ENCODE results near the gene PICK1.
"Not testable (repeated sequence)": the region's sequence is repeated elsewhere in the genome, so short reads cannot be mapped to it uniquely, and the experiment has no call there.

PICK1 gene

GRCh38 chr22:38097058-38097457, 39.9 kb downstream of the PICK1 start:
- no peak for DNase-seq

- DNase-seq: peak; percentile 34
These were observed 40.6 kb downstream of the PICK1 start for GRCh38 chr22:38097557-38098409.

- peak; percentile 64 for DNase-seq
These were observed 41.4 kb downstream of the PICK1 start for GRCh38 chr22:38098410-38099249.

GRCh38 chr22:38103641-38104040, 46.4 kb downstream of the PICK1 start:
- DNase-seq: no peak

GRCh38 chr22:38104084-38104483, 46.9 kb downstream of the PICK1 start:
- no peak for DNase-seq

GRCh38 chr22:38106814-38107578, 49.8 kb downstream of the PICK1 start:
- DNase-seq: no peak

GRCh38 chr22:38107692-38108515, 50.7 kb downstream of the PICK1 start:
- no peak for DNase-seq

GRCh38 chr22:38108561-38109319, 51.5 kb downstream of the PICK1 start:
- no peak for DNase-seq

- DNase-seq: no peak
These were observed 52.3 kb downstream of the PICK1 start for GRCh38 chr22:38109371-38110001.

- DNase-seq: no peak
These were observed 53.0 kb downstream of the PICK1 start, which contains the start of gene BAIAP2L2 for GRCh38 chr22:38110008-38110862. Gene BAIAP2L2 (minus strand): TSS chr22:38110684. CDS start chr22:38110525, 159 bp downstream.

GRCh38 chr22:38110863-38111852, 54.0 kb downstream of the PICK1 start:
- no peak for DNase-seq

- no peak for DNase-seq
These were observed 54.7 kb downstream of the PICK1 start for GRCh38 chr22:38111925-38112355.

GRCh38 chr22:38112381-38112780, 55.2 kb downstream of the PICK1 start:
- no peak for DNase-seq

GRCh38 chr22:38114484-38115398, 57.5 kb downstream of the PICK1 start:
- DNase-seq: peak; percentile 75

- no peak for DNase-seq
These were observed 58.4 kb downstream of the PICK1 start for GRCh38 chr22:38115423-38116205.

GRCh38 chr22:38117556-38117955, 60.4 kb downstream of the PICK1 start:
- DNase-seq: not testable (repeated sequence)

All from fibroblast of skin of right biceps (primary cell).